D341Med (cell line): ENCODE data around the gene FAM222A.
"Not testable (repeated sequence)": the region's sequence is repeated elsewhere in the genome, so short reads cannot be mapped to it uniquely, and the experiment has no call there.

Source experiments
- DNase-seq: peaks from one replicate; pipeline ENCODE4 v3.0.0; 2012; ENCODE audit warnings: low spot score

The FAM222A gene

DNA sequence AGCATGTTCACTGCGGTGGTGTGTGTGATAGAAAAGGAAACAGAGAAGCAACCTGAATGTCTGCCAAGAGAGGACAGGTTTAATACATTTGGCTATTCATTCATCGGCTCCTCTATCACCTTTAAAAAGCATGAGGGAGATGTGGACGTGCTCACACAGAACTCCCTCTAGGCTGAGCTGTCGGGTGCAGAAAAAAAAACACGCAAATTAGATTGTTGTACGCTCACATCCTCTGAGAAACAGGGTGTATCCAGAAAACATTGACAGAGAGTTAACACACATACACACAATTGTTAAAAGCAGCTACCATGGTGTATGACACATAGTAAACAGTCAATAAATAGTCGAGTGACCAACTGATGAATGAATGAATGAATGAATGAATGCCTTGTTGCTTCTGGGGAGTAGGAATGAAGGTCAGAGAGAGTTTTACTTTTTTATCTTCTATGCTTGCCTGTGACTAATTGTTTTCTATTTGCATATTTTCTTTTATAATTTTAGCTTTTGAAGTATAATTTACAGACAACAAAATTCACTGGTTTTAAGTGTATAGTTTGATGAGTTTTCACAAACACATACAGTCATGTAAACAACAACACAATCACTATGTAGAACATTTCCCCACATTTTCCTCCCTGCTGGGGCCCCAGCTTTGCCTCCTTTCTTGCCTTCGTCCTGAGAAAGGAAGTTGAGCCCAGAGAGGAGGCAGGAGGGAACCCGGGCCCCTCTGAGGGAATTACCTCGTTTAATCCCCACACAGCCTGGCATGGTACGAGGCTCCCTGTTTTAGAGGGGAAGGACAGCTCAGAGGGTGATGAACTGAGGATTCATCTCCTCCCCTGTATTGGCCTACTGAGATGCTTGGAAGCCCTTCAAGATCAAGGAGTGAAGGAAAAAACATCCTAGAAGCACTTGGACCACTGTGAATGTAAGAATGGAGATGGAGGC is 19.7 kb upstream of the FAM222A start:
- no peak for DNase-seq

DNA sequence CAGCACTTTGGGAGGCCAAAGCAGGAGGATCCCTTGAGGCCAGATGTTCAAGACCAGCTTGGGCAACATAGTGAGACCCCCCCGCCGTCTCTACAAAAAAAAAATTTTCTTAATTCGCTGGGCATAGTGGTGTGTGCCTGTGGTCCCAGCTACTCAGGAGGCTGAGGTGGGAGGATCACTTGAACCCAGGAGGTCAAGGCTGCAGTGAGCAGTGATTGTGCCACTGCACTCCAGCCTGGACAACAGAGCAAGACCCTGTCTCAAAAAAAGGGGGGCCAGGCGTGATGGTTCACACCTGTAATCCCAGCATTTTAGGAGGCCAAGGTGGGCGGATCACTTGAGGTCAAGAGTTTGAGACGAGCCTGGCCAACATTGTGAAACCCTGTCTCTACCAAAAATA is 19.0 kb upstream of the FAM222A start:
- not testable (repeated sequence) for DNase-seq

DNA sequence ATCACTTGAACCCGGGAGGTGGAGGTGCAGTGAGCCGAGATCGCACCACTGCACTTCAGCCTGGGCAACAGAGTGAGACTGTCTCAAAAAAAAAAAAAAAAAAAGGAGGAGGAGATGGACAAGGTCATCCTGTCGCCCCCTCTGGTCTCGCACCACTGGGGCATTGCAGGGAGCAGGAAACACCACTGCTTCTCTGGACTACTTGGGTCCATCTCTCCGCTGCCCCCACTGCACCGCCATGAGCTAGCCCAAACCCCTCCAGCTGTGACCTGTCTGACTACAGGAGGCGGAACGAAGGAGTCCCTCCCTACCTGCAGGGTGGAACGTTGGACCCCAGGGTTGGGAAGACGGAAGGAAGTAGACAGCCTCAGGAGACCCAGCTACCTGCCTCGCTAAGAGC is 18.2 kb upstream of the FAM222A start:
- no peak for DNase-seq

DNA sequence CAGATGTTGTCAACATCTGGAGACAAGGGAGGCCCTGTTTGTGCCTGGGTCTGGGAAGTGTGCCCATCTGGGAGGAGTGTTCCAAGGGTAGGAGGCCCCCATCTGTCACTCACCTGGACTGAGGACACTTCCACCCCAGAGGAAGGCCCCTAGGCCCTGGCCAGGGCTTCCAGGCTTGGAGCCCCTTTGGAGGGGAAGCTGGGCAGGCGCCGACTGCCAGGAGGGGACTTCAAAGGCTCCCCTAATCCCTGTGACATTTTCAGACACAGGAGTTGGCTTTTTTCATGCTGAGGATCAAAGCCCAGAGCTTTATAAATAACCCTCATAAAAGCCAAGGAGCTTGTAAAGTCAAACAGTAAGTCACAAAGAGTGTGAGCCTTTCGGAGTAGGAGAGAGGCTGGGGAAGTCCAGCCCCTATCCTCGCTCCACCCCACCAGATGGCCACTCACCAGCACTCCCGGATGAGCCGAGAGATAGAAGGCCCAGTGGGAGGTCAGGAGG is 17.6 kb upstream of the FAM222A start:
- DNase-seq = no peak

DNA sequence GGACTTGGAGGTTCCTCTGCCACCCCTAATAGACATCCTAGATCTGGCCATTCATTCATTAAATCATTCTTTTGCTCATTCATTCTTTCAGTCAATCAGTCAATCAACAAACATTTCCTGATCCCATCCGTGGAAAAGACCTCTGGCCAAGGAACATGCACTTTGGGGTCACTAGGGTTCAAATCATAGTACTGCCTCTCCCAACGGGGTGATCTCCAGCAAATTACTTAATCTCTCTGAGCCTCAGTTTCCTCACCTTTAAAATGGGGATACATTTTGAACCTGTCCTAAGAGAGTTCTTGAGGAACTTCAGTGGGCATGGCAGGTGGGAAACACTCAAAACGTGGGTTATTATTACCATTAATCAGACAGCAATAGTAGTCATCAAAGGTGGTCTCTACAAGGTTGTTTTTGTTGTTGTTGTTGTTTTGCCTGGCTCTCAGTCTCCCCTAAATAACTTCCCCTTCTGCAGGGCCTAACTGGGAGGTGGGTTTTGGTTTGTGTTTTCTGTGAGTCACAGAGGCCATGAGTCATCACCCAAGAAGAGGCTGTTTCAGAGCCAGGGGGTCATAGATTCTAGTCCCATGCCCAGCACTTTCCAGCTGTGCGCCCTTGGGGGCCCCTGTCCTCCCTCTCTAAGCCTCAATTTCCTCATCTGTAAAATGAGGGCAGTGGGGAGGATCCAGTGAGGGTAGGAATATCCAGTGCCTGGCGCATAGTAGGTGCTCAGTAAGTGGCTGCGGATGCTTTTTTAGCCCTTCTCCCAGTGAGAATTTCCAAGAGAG is 16.9 kb upstream of the FAM222A start:
- DNase-seq = no peak

DNA sequence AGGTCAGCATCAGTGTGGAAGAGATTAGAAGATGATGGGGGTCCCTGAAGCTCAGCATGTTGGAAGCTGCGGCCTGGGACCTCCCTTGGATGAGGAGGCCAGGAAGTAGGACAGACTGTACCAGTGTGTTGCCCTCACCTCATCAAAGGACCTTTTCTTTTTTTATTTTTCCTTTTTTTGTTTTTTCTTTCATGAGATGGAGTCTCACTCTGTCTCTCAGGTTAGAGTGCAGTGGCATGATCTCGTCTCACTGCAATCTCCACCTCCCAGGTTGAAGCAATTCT is 16.4 kb upstream of the FAM222A start:
- no peak for DNase-seq

DNA sequence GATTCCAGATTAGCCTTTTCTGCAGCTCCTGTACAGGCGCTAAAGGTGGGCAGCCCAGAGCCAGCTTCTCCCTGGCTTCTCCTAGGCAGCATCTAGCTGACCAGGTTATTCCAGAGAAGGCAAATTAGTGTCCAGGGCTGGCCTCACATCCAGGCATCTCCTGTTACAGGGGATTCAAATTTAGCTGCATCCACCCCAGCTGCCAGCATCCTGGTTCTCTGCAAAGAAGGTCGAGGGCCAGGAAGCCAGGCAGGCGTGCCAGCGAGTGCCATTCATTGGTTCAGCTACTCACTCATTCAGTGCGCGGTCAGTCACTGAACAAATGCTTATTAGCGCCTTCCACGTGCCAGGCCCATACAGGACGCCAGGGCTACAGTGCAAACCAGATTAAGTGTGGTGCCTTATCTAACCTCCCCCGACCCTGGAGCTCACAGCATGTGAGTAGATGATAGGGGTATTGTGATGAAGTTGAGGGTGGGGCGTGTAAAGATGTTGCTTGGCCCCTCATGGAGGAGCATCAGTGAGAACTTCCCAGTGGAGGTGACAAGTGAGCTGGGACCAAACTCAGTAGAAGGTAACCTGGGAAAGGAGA is 15.7 kb upstream of the FAM222A start:
- DNase-seq = no peak

DNA sequence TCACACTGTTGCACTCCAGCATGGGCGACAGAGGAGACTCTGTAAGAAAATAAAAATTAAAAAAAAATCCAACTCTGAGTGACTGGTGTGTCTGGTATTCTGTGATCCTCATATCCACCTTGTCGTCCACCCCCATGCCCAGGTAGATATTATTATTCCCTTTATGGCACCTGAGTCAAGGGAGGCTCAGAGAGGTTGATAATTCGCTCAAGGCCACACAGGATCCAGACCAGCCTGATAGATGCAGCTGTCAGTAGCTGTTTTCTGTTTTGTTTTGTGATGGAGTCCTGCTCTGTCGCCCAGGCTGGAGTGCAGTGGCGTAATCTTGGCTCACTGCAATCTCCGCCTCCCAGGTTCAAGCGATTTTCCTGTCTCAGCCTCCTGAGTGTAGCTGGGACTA is 14.8 kb upstream of the FAM222A start:
- no peak for DNase-seq

DNA sequence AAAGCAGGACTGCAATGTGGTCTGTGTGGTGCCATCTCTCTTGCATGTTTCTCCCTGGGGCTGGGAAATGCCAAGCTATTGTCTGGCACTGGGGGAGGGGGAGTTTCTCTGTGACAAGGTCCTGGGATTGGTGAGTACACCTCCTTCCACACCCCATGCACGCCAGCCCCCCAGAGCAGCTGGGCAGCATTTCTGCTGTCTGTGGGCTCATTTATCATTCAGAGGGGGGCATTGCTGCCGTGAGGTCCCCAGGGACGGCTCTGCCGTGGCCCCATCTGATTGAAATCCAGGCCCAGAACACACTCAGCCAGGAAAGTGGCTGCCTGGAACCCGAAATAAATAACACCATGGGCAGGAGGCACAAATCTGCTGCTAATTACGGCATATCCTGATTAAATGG is 12.6 kb upstream of the FAM222A start:
- DNase-seq = no peak

DNA sequence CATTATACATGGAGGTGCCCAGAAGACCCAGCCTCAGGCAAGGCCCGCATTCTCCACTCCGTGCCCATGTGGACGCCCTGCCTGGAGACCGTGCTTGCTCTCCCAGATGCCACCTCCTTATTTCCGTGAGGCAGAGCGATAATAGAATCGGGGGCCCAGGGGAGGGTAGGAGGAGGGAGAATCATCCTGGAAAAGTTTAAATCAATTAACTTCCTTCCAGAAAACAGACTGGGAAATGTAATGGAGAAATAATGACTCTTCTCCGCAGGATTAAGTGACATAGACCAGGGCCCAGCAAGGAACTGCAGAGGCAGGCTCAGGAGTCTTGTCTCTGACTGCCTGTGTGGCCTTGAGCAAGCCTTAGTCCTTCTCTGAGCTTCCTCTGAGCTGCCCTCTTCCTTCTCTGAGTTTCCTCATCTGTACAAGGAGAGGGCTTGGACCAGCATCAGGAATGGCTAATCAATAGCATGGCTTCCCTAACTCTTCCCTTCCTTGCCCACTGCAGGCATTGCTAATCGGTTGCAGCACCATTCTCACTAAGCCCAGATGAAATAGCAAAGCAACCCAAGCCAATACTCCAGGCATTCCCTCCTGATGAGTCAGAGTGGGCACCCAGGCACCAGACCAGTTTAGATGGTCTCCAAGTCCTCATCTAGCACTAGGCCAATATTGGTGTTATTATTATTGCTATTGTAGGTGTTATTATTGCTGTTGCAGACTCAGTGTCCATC is 11.3 kb upstream of the FAM222A start:
- DNase-seq = no peak

DNA sequence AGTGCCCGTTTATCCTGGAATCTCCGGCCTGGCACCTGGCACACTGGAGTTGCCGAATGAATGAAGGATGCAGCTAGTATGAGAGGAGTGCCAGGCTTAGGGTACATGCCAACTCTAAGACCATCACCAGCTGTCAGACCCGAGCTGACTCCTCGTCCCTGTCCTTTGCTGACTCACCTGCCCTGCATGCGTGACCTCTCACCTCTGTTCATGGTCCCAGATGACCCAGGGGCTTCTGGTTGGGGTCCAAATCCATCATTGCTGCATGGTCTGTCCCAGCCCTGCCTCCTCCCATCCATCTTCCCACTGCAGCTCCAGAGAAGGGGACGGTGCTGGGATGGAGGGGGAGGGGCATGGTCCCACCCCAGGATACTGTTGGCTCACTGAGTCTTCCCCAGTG is 9.9 kb upstream of the FAM222A start:
- no peak for DNase-seq

DNA sequence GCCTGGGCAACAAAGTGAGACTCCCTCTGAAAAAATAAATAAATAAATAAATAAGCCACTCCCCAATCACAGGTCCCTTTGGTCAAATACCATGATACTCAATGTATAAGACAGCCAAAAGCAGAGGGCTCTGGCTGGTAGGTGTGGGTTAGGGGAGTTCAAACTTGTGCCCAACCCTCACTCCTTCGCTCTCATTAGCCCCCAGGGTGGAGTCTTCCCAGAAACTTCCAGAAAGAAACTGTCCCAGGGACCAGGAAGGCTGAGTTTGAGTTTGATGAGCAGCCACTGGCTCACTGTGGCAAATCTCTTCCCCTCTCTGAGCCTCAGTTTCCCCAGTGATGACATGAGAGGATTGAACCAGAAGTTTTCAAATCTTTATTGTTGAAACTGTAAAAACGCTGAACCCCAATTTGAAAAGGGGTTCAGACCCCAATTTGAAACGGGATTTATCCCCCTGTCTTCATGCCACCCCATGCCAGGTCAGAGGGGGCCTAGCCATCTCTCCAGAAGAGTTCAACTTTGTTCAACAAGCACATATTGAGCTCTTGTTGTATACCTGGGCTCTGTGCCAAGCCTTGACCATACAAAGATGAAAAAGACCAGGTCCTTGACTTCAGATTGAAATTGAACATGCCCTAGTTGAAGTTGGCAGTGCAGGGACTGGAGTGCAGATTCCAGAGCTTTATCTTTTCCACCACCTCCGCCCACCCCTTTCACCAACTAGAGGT is 9.1 kb upstream of the FAM222A start:
- no peak for DNase-seq

DNA sequence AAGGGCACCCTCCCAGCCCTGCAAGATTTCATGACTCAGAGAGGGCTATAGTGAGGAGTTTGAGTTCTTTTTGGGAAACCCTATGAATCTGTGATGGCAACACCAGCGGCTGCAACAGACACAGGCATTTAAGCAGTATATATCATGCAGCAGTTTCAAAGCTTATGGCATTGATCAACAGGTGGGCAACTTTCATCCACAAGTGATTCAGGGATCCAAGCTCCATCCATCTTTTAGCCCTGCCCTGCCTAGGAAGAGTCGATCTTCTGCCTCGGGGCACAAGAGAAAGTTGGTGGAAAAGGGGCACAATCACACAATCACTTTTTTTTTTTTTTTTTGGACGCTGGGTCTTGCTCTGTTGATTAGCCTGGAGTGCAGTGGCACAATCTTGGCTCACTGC is 8.3 kb upstream of the FAM222A start:
- no peak for DNase-seq

DNA sequence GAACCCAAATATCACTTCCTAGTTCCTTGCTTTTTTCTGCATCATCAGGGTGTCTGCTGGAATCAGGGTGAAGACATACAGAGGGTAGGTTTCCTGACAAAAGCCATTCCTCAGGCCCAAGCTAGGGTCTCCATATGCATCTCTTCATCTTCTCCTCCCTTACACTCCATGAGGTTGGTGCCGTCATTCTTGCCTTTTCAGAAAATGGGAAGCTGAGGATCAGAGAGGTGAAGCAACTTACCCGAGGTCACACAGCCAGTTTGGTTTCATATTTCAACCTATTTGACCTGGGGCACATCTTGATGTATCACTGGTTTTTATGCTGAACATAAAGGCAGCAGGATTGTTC is 7.3 kb upstream of the FAM222A start:
- no peak for DNase-seq

DNA sequence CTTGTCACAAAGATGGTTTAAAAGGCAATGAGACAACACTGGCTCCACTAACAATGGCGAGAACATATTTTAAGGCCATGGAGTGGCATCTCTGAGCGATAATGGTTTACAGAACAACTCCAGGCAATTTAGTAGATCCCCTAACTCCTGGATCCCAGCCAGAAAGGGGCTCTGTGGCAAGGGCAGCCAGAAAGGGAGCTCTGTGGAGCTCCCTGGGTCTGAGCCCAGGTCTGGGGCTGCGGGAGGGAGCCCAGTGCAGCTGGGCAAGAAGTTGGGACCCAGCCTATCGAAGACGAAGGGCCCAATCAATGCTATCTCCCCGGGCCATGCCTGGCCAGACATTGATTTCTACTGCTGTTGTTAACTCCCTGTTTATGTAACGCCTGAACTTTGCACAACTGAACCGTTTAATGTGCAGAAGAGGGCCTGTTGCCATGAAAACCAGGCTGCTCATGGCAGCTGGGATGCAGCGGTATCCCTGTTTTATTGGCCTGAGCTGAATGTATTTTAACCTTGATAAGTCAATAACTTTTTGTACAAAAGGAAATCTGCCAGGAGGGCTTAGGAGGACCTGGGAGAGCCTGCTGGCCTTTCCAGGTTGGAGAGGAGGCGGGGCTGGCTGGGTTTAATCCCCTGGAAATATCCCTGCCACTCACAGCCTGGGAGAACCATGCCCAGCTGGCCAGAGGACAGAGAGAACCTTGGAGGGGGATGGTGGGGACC is 6.7 kb upstream of the FAM222A start:
- no peak for DNase-seq

DNA sequence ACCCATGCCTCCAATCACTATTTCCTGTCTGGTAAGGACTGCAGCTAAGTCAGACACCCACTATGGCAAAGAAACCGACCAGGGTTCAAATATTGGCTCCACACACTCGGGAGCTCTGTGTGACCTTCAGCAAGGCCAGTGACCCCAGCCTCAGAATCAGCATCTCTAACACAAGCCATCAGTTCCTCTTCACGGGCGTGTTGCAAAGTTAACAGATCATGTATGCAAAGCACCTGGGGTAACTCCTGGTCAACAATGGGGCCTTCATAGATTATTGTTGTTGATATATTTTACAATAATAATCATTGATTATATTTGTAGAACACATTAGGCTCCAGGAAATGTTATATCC is 6.2 kb upstream of the FAM222A start:
- no peak for DNase-seq

DNA sequence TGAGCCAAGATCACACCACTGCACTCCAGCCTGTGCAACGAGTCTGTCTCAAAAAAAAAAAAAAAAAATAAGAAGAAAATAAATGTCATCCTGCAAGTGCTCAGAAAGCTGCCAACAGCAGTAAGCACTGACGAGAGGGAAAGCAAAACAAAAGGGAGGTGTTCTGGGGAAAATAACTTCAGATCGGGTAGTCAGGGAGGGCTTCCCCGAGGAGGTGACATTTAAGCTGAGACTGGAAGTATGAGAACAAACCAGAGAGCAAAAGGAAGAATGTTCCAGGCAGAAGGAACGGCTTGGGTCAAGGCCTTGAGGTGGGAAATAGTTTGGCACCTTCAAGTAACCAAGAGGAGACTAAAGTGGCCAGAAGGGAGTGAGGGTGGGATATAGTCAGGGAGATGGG is 4.7 kb upstream of the FAM222A start:
- DNase-seq = no peak

DNA sequence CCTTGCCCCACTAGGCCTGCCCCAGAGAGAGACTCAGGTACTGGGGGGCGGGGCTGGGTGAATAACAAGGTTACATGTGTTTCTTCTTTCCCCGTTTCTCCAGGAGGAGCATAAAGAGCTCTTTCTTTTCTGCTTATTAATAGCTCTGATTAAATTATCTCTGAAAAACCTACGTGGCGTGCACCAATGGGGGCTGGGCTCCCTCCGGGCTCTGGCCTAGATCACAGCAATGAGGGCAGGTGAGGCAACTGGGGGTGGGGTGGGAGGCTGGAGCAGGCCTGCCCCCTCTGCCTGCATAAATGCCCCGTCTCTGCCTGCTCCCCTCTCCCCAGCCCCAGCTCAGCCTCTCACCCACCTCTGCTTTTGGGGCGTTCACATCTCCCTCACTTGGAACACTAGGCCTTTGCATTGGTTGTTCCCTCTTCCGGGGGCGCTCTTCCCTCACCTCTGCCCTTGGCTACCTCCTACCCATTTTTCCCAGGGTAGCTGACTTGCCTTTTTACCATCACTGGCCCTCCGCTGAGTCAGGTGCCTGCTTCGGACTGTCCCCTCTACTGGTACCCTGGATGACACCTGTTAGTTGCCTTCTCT is 4.1 kb upstream of the FAM222A start:
- no peak for DNase-seq

DNA sequence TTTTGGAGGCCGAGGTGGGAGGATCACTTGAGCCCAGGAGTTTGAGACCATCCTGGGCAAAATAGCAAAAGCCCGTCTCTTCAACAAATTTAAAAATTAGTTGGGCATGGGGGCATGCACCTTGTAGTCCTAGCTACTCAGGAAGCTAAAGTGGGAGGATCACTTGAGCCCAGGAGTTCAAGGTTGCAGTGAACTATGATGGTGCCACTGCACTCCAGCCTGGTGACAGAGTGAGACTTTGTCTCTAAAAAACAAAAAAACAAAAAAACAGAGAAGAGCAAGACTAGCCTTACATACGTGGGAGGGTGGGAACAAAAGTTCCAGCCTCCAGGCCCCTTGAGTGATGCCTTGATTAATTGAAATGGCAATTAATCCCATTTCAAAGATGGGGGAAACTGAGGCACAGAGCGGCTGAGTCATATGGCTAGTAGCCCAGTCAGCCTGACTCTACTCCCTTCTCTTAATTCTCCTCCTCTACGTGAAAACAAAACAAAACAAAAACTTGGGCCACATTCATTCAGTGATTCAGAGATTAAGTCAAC is 3.3 kb upstream of the FAM222A start:
- DNase-seq = no peak
